ENCODE measurements around the gene SLC7A8.

SLC7A8 gene

DNA sequence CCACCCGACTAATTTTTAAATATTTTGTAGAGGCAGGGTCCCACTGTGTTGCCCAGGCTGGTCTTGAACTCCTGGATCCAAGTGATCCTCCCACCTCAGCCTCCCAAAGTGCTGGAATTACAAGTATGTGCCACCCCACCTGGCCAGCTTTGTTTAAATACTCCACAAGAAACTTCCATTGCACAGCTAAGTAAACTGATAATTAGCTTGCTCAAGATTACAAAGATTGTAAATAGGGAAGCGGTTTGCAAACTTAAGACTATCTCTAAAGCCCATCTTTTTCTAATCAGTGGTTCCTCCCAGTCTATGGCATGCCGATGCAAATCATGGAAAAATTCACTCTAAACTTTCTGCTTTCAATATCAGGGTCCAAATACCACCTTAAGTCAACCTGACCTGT, 9.7 kb downstream of the SLC7A8 start:
- in situ Hi-C loops (cut with MboI; ENCODE audit: low sequenced_read_pairs, unreplicated experiment): no loop called here

DNA sequence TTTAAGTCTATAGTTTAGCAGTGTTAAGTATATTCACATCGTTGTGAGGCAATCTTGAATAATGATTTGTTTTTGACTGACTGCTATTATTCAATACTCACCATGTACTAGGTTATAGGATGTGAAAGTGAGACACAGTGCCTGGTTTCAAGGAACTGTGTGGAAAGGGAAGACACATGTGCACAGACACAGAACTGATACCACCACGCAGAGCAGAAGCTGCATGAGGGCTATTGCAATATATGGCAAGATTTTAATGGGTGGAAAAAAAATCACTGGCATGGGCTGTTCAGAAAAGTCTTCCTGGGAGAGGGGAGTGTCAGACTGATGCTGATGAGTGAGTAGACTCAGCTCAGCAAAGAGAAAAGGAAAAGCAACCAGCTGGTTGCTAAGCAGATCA, 10.4 kb downstream of the SLC7A8 start:
- TF ChIP-seq, protein P1, sequence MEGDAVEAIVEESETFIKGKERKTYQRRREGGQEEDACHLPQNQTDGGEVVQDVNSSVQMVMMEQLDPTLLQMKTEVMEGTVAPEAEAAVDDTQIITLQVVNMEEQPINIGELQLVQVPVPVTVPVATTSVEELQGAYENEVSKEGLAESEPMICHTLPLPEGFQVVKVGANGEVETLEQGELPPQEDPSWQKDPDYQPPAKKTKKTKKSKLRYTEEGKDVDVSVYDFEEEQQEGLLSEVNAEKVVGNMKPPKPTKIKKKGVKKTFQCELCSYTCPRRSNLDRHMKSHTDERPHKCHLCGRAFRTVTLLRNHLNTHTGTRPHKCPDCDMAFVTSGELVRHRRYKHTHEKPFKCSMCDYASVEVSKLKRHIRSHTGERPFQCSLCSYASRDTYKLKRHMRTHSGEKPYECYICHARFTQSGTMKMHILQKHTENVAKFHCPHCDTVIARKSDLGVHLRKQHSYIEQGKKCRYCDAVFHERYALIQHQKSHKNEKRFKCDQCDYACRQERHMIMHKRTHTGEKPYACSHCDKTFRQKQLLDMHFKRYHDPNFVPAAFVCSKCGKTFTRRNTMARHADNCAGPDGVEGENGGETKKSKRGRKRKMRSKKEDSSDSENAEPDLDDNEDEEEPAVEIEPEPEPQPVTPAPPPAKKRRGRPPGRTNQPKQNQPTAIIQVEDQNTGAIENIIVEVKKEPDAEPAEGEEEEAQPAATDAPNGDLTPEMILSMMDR (IDR thresholded peaks at IDR 0.05; ENCODE audit: borderline replicate concordance, control extremely low read depth, extremely low read depth, insufficient read depth, missing control alignments): no peak
- in situ Hi-C loops (cut with MboI; ENCODE audit: low sequenced_read_pairs, unreplicated experiment): no loop called here
- DNase-seq (ENCODE audit: low spot score): no peak

More for the DNA sequence above, 9.7 kb downstream of the SLC7A8 start:
- no peak for DNase-seq (ENCODE audit: low spot score)
- TF ChIP-seq, protein P1 (IDR thresholded peaks at IDR 0.05; ENCODE audit: borderline replicate concordance, control extremely low read depth, extremely low read depth, insufficient read depth, missing control alignments): no peak

DNA sequence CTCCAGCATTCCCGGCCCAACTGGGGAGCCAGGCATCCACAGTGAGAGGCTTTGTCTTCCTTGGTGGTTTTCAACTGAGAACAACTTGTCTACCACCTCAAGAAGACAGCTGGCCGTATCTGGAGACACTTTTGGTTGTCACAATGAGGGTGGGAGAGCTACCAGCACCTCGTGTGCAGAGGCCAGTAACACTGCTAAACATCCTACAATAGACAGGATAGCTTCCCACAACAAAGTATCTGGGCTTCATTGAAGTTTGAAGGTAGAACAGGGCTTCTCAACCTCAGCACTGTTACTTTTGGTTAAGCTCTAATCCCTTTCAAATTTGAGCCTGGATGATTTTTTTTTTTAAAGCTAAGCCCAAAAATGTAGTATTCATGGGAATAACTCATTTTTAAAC, 10.9 kb downstream of the SLC7A8 start:
- in situ Hi-C loops (cut with MboI; ENCODE audit: low sequenced_read_pairs, unreplicated experiment): no loop called here
- TF ChIP-seq, protein P1 (IDR thresholded peaks at IDR 0.05; ENCODE audit: borderline replicate concordance, control extremely low read depth, extremely low read depth, insufficient read depth, missing control alignments): no peak
- no peak for DNase-seq (ENCODE audit: low spot score)

DNA sequence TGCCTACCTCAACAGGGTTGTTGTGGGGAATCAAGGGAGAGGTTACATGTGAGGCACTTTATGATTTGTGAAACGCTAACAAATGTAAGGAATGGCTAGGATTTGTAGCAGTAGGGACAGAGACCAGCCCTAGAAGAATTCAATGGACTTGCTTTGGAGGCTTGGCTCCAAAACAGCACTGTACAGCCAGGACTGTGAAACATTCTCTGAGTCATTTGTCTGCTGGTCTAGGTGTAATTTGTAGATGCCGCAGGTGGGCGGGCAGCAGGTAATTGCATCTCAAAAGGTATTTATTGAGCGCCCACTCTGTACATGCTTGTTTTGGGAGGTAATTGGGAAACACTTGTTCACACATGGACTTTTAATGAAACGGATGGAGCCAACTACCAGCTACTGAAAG, 11.4 kb downstream of the SLC7A8 start:
- no peak for DNase-seq (ENCODE audit: low spot score)
- TF ChIP-seq, protein P1 (IDR thresholded peaks at IDR 0.05; ENCODE audit: borderline replicate concordance, control extremely low read depth, extremely low read depth, insufficient read depth, missing control alignments): no peak
- in situ Hi-C loops (cut with MboI; ENCODE audit: low sequenced_read_pairs, unreplicated experiment): no loop called here

DNA sequence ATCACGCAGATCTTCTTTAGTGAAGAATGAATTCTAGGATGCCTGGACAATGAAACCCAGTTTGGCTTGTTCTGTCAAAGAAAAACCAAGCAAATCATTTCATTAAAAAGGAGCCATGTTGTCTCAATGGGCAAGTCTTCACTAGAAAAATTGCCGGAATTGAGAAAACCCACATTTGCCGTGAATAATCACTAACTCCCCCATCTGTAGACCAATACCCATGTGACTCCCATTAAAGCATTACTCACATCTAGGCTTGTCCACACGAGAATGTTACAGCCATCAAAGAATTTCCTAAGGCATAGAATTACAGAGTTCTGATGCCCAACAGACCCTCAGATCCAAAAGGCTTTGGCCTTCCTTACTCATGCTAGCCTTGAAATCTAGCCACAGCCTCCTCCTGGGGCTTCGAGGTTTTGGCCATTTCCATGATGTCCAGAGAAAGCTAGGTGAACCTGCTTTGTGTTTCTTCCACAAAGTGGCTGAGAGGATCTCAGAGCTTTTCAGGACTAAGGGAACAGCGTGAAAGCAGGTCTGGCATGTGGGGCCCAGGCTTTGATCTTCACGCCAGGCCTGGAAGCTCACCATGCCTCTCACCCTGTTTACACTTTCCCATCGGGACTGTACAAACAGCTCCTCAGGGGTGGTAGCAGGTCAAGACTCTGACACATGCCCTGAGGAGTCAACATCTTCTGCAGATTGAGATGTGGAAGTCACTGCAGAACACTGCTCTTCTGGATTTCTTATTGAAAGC, 12.1 kb downstream of the SLC7A8 start:
- TF ChIP-seq, protein P1 (IDR thresholded peaks at IDR 0.05; ENCODE audit: borderline replicate concordance, control extremely low read depth, extremely low read depth, insufficient read depth, missing control alignments): no peak
- DNase-seq (ENCODE audit: low spot score): no peak

DNA sequence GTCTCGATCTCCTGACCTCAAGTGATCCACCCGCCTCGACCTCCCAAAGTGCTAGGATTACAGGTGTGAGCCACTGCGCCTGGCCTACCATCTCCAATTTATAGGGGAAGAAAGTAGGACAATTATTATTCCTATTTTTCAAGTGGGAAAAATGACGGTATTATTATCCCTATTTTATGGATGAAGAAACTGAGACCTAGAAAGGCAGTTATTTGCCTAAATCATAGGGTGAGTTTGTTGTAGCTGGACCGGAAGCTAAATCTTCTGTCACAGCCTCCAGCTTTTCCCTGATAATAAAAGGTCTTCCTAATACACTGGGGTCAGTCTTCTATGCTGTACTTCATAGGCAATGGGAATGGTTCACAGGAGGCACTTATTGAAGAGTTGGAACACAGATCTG, 13.8 kb downstream of the SLC7A8 start:
- in situ Hi-C loops (cut with MboI; ENCODE audit: low sequenced_read_pairs, unreplicated experiment): no loop called here
- TF ChIP-seq, protein P1 (IDR thresholded peaks at IDR 0.05; ENCODE audit: borderline replicate concordance, control extremely low read depth, extremely low read depth, insufficient read depth, missing control alignments): no peak
- DNase-seq (ENCODE audit: low spot score): no peak

More for the DNA sequence above, 12.1 kb downstream of the SLC7A8 start:
- in situ Hi-C loops (cut with MboI; ENCODE audit: low sequenced_read_pairs, unreplicated experiment): no loop called here

Data from GM13976 (cell line).